Measurements from ENCODE around the gene ZNF423.

DNA sequence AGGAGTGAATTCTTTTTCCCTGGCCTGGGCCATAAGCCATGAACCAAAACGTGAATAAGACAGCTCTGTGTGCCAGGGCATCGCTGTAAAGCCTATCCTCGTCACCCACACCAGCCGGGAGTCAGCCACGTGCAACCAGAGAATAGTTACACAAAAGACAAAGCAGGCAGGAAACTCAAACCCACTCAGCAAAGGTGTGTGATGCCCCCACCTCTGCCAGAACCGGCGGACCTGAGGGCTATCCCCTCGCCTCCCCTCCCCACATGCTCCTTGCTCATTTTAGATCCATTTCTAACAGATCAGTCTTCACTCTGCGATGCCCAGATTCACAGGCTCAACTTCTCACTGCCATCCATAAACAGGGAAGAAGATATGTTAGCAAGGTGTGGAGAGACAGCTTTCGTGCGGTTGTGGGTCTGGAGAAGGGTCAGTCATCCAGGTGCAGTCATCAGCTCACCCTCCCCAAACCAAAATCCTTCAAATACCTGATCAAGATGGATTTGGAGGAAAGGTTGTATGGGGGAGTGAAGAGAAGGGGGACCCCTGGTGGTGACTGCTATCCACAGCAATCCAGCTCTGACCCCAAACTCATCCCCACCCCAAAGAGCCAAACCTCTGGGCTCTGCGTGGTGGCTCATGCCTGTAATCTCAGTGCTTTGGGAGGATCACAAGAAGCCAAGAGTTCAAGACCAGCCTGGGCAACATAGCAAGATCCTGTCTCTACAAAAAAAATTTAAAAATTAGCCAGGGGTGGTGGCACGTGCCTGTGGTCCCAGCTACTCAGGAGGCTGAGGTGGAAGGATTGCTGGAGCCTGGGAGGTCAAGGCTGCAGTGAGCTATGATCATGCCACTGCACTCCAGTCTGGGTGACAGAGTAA lies 263.1 kb downstream of the ZNF423 start:
- TF ChIP-seq ZNF274 (IDR thresholded peaks at IDR 0.05; ENCODE audit: low read depth, low read length) (no peak), YY1 (IDR thresholded peaks at IDR 0.05; ENCODE audit: insufficient read depth, insufficient read length) (no peak), SUZ12 (IDR thresholded peaks at IDR 0.05; ENCODE audit: extremely low read depth, insufficient read depth, insufficient read length) (no peak)
